KOPT-K1 (cell line): ENCODE measurements around the gene SENP7.

Experiments
- H3K27ac ChIP-seq: fragments of 200-600 bp; sonication (generic); 2 replicates; pipeline ENCODE4 v1.5.1; 2016; ENCODE audit warnings: antibody characterized with exemption, mild to moderate bottlenecking, low read depth, low read length; ENCODE audit not compliant: poor library complexity, severe bottlenecking
- H3K36me3 ChIP-seq: fragments of 200-600 bp; sonication (generic); 2 replicates; pipeline ENCODE4 v1.5.1; 2017; ENCODE audit warnings: antibody characterized with exemption, mild to moderate bottlenecking, low read length, moderate library complexity; ENCODE audit not compliant: insufficient read depth
- H3K9me3 ChIP-seq: fragments of 200-600 bp; sonication (generic); 2 replicates; pipeline ENCODE4 v1.5.1; 2017; ENCODE audit warnings: antibody characterized with exemption, low read length, mild to moderate bottlenecking; ENCODE audit not compliant: insufficient read depth, poor library complexity, severe bottlenecking

Gene SENP7

GRCh38 chr3:101300073-101300472 is 212.9 kb downstream of the SENP7 start:
- H3K9me3 ChIP-seq, result no peaks in the 10 kb centered on the region
- H3K27ac ChIP-seq, result no peak overlapping the region
- H3K36me3 ChIP-seq, result no peaks in the 10 kb centered on the region

GRCh38 chr3:101292027-101292426 is 221.0 kb downstream of the SENP7 start:
- no peak overlapping the region for H3K27ac ChIP-seq
- H3K36me3 ChIP-seq, result no peaks in the 10 kb centered on the region
- no peaks in the 10 kb centered on the region for H3K9me3 ChIP-seq

- H3K9me3 ChIP-seq, result no peaks in the 10 kb centered on the region
- H3K36me3 ChIP-seq, result no peaks in the 10 kb centered on the region
- no peak overlapping the region for H3K27ac ChIP-seq
Measured at GRCh38 chr3:101288294-101288693, 224.7 kb downstream of the SENP7 start.

GRCh38 chr3:101284757-101285156 is 228.3 kb downstream of the SENP7 start:
- no peaks in the 10 kb centered on the region for H3K36me3 ChIP-seq
- H3K27ac ChIP-seq, result no peak overlapping the region
- no peaks in the 10 kb centered on the region for H3K9me3 ChIP-seq

GRCh38 chr3:101281521-101282030 is 231.4 kb downstream of the SENP7 start:
- no peak overlapping the region for H3K27ac ChIP-seq
- no peaks in the 10 kb centered on the region for H3K36me3 ChIP-seq
- H3K9me3 ChIP-seq, result no peaks in the 10 kb centered on the region

- Histone ChIP-seq H3K27ac (no peak overlapping the region), H3K36me3 (no peaks in the 10 kb centered on the region), H3K9me3 (no peaks in the 10 kb centered on the region)
Measured at GRCh38 chr3:101279765-101280385, 233.1 kb downstream of the SENP7 start.

- Histone ChIP-seq H3K36me3 (no peaks in the 10 kb centered on the region), H3K27ac (no peak overlapping the region), H3K9me3 (no peaks in the 10 kb centered on the region)
Measured at GRCh38 chr3:101279162-101279561, 233.8 kb downstream of the SENP7 start.

- Histone ChIP-seq H3K36me3 (no peaks in the 10 kb centered on the region), H3K27ac (no peak overlapping the region), H3K9me3 (no peaks in the 10 kb centered on the region)
Measured at GRCh38 chr3:101278727-101279126, 234.3 kb downstream of the SENP7 start.
